Measurements from ENCODE around the gene NFIL3.
A peak's percentile ranks its signal among the peaks of the same experiment; 100 is the strongest.

NFIL3 gene

DNA sequence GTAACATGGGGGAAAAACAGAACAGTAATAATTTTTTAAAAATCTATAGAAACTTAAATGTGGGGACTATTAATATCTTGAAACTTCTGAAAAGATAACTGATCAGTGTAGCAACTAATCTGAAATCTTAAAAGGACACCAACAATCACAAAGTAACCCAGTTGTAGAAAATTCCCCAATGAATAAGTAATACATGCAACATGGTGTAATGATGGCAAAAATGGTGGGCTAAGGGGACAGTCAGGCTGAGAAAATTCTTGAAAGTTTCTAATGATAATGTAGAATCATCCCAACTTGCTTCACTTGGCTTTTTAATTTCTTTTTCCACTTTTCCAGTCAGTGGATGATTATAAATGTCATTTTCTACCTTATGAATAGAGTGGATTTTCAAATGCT, 5.4 kb downstream of the NFIL3 start:
- H3K4me3 ChIP-seq, result no peak overlapping the region
- no peak overlapping the region; a peak in 1 of 22 replicates for H3K9ac ChIP-seq
- H3K27ac ChIP-seq, result peak overlapping the region in 8 of 11 experiments; percentile 5 to 99 (median 98); a peak in 10 of 22 replicates
- H3K4me1 ChIP-seq, result peaks cover 30 to 87% (median 51%) of the 10 kb centered on the region in 10 experiments
- no peak for TF ChIP-seq Cebpa-rat (IDR thresholded peaks at IDR 0.05)
- no peaks in the 10 kb centered on the region for H3K27me3 ChIP-seq
- H3K36me3 ChIP-seq, result peaks cover 0 to 33% (median 18%) of the 10 kb centered on the region in 11 experiments; a peak in 13 of 22 replicates
- H3K4me2 ChIP-seq, result peak overlapping the region; percentile 0 to 95 (median 41); a peak in 16 of 22 replicates
- peaks cover 30 to 100% (median 96%) of the 10 kb centered on the region in 11 experiments; a peak in 19 of 22 replicates for H4K20me1 ChIP-seq
- H3K9me3 ChIP-seq (replicated peaks in 1 of 11), result peaks cover 0 to 4% (median 0%) of the 10 kb centered on the region in 11 experiments; a peak in 2 of 22 replicates

DNA sequence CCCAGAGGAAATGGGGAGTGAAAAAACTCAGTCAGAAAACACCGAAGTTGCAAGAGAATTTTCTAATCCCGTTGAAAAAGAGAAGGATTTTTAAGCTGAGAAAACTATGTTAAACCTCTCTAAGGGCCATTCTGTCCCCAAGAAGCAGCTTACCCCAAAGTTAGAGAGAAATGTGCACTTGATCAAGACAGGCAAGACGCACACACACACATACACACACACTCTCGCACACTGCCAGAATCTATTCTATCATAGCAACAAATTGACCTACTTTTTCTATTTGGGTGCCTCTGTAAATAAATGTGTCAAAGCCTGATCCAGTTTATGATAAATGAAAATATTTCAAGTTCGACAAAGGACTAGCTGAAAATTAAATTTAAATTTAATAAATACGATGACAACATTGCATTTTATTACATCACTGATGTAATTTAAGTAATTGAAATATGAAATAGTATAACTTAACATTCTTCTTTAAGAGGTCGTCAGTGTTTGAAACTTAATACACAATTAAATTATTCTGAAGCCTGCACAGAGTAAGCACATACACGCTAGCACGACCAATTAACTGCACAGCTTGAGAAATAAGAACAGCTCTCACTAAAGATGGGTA, 5.9 kb downstream of the NFIL3 start:
- H3K27ac ChIP-seq, result peak overlapping the region in 8 of 11 experiments; percentile 5 to 99 (median 98); a peak in 10 of 22 replicates
- H3K4me3 ChIP-seq, result no peak overlapping the region
- peaks cover 0 to 38% (median 24%) of the 10 kb centered on the region in 11 experiments; a peak in 13 of 22 replicates for H3K36me3 ChIP-seq
- no peaks in the 10 kb centered on the region for H3K27me3 ChIP-seq
- H3K9ac ChIP-seq, result no peak overlapping the region; a peak in 2 of 22 replicates
- H4K20me1 ChIP-seq, result peaks cover 26 to 100% (median 98%) of the 10 kb centered on the region in 11 experiments; a peak in 19 of 22 replicates
- no peak for TF ChIP-seq Cebpa-rat (IDR thresholded peaks at IDR 0.05)
- peaks cover 0 to 5% (median 0%) of the 10 kb centered on the region in 11 experiments; a peak in 2 of 22 replicates for H3K9me3 ChIP-seq (replicated peaks in 1 of 11)
- H3K4me1 ChIP-seq, result peaks cover 30 to 92% (median 56%) of the 10 kb centered on the region in 10 experiments
- H3K4me2 ChIP-seq, result peak overlapping the region; percentile 0 to 95 (median 40); a peak in 15 of 22 replicates

DNA sequence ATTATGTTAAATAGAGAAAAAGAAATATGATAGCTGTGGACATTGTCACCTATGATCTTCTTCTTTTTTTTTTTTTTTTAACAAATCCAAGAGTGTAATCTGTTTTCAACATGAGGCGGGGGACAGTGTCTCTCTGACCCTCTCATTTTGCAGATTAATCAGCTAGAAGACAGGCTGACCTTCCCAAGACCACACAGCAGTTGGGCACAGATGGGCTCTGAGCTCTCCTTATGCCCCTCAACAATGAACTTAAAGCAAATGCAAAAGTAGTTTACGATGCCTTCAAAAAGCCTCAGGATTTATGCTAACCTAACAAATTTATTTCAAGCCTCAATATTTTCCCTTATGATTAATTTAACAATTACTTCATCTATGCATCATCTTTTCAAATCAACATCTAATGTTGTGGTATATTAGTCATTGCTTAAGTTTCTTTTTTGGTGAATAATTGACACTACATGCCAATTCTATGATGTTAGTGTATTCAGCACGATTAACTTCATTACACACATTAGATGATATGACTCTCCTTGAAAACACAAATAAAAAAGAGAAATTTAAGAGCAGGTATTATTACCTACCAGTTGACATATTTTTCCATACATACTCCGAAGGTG, 7.4 kb downstream of the NFIL3 start:
- Histone ChIP-seq H3K27me3 (no peaks in the 10 kb centered on the region), H3K4me1 (peaks cover 36 to 98% (median 69%) of the 10 kb centered on the region in 10 experiments), H3K4me2 (peak overlapping the region in 4 of 11 experiments; percentile 11 to 59 (median 46); a peak in 6 of 22 replicates), H3K27ac (peak overlapping the region in 5 of 11 experiments; percentile 18 to 43 (median 41); a peak in 5 of 22 replicates), H3K4me3 (no peak overlapping the region), H3K9ac (no peak overlapping the region), H3K36me3 (peaks cover 0 to 49% (median 27%) of the 10 kb centered on the region in 11 experiments; a peak in 14 of 22 replicates), H3K9me3 (replicated peaks in 1 of 11) (peaks cover 0 to 5% (median 0%) of the 10 kb centered on the region in 11 experiments; a peak in 2 of 22 replicates), H4K20me1 (peaks cover 15 to 100% (median 98%) of the 10 kb centered on the region in 11 experiments; a peak in 19 of 22 replicates)
- TF ChIP-seq Cebpa-rat (IDR thresholded peaks at IDR 0.05), result no peak

DNA sequence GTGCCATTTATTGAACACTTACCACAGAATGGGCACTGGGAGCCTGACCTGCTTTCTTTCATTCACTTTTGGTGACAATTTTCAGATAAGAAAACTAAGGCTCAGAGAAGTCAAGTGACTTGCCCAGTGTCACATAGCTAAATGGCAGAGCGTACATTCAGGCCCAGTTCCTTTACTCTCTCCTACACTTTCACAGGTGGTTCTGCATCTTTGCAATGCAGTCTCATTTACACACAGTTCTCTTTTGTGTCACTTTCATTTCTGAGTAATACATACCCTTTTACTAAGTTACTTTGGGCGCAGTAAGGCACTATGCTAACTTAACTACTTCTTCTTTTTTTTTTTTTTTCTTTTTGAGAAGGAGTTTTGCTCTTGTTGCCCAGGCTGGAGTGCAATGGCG, 8.3 kb downstream of the NFIL3 start:
- peaks cover 4 to 58% (median 35%) of the 10 kb centered on the region in 11 experiments for H3K36me3 ChIP-seq
- H3K4me2 ChIP-seq, result peak overlapping the region in 5 of 11 experiments; percentile 11 to 59 (median 52); a peak in 8 of 22 replicates
- TF ChIP-seq Cebpa-rat (IDR thresholded peaks at IDR 0.05), result no peak
- H3K4me3 ChIP-seq, result no peak overlapping the region
- no peaks in the 10 kb centered on the region for H3K27me3 ChIP-seq
- peaks cover 36 to 98% (median 70%) of the 10 kb centered on the region in 10 experiments for H3K4me1 ChIP-seq
- peaks cover 6 to 100% (median 95%) of the 10 kb centered on the region in 11 experiments; a peak in 19 of 22 replicates for H4K20me1 ChIP-seq
- peak overlapping the region in 3 of 11 experiments; percentile 18 to 26 (median 22); a peak in 3 of 22 replicates for H3K27ac ChIP-seq
- no peak overlapping the region for H3K9ac ChIP-seq
- H3K9me3 ChIP-seq (replicated peaks in 1 of 11), result peaks cover 0 to 5% (median 0%) of the 10 kb centered on the region in 11 experiments; a peak in 1 of 22 replicates

DNA sequence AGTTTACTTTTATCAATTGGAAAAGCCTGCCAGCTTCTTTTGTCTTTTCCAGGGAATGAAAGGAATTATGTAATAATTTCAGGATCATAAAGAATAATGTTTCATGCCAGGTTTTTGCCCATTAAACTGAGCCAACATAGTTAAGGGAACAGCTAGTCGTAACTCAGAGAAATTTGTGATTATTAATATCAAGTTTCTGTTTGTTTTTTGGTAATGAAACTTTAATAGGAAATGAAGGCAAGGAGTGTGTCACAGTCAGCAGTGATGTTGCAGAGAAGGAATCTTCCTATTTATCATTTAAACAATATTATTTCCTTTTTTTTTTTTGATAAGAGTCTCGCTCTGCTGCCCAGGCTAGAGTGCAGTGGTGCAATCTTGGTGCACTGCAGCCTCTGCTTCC, 10.7 kb downstream of the NFIL3 start:
- H3K36me3 ChIP-seq, result peaks cover 20 to 82% (median 53%) of the 10 kb centered on the region in 11 experiments
- TF ChIP-seq Cebpa-rat (IDR thresholded peaks at IDR 0.05), result no peak
- H3K4me2 ChIP-seq, result peak overlapping the region in 8 of 11 experiments; percentile 6 to 84 (median 49); a peak in 11 of 22 replicates
- H3K27me3 ChIP-seq, result no peaks in the 10 kb centered on the region
- peaks cover 0 to 5% (median 0%) of the 10 kb centered on the region in 11 experiments; a peak in 1 of 22 replicates for H3K9me3 ChIP-seq (replicated peaks in 1 of 11)
- peak overlapping the region in 4 of 11 experiments; percentile 22 to 87 (median 72); a peak in 5 of 22 replicates for H3K27ac ChIP-seq
- no peak overlapping the region for H3K9ac ChIP-seq
- peaks cover 6 to 100% (median 87%) of the 10 kb centered on the region in 11 experiments; a peak in 18 of 22 replicates for H4K20me1 ChIP-seq
- H3K4me1 ChIP-seq, result peaks cover 15 to 97% (median 58%) of the 10 kb centered on the region in 10 experiments
- H3K4me3 ChIP-seq, result no peak overlapping the region

DNA sequence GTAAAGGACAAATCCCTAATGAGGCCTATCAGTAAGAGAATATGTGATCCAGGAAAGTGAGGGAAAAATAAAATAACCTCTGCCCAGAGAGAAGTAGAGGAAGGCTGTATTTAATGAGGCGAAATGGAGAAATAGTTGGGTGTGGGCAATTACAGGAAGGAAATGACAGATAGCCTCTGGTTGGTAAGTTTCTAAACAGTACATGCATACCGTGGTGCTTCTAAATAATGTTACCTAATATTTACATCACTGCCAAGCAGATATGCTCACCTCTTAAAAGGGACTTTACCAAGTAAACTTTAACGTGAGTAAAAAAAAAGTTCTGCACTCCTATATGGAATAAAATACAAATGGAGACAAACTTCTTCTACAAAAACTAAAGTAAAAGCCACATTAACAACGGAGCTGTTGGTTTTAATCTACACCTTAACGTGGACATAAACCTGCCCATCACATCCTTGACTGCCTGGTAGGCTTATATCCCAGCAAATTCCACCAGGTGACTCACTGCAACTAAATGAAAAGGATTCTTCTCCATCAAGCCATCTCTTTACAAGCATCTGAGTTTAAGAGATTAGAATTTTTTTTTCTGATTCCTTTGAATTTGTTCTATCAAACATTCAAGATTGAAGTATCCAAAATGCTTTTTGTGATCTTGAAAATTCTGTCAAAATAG, 12.4 kb downstream of the NFIL3 start:
- no peaks in the 10 kb centered on the region for H3K27me3 ChIP-seq
- 0 out of 22 replicates have a peak, but pooled peaks of 1 of the 11 experiments have one; percentile 49 for TF ChIP-seq Cebpa-rat (IDR thresholded peaks at IDR 0.05)
- peak overlapping the region in 2 of 10 experiments; percentile 4 to 49; a peak in 3 of 20 replicates for H3K4me3 ChIP-seq
- peak overlapping the region in 7 of 11 experiments; percentile 7 to 66 (median 50); a peak in 9 of 22 replicates for H3K9ac ChIP-seq
- peak overlapping the region; percentile 38 to 84 (median 68); a peak in 21 of 22 replicates for H3K4me2 ChIP-seq
- H3K27ac ChIP-seq, result peak overlapping the region; percentile 30 to 87 (median 66); a peak in 20 of 22 replicates
- peaks cover 12 to 89% (median 53%) of the 10 kb centered on the region in 10 experiments for H3K4me1 ChIP-seq
- peaks cover 20 to 96% (median 68%) of the 10 kb centered on the region in 11 experiments for H3K36me3 ChIP-seq
- peaks cover 6 to 100% (median 82%) of the 10 kb centered on the region in 11 experiments; a peak in 18 of 22 replicates for H4K20me1 ChIP-seq
- H3K9me3 ChIP-seq (replicated peaks in 1 of 11), result peaks cover 0 to 5% (median 0%) of the 10 kb centered on the region in 11 experiments; a peak in 1 of 22 replicates

DNA sequence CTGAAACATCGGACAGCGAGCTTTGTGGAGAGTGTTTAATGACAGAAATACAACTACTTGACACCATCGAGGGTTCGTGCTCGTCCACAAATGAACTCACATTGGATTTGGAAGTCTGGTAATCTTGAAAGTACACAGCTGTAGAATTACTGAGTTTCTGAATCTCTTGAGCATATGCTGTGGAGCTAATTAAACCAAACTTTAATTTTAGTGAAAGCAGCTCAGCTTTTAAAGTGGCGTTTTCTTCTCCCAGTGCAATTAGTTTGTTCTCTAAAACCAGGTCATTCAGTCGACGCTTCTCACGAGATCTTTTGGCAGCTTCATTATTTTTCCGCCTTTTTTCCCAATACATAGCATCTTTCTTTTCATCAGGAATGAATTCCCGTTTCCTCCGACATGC, 13.5 kb downstream of the NFIL3 start:
- Histone ChIP-seq H3K27ac (peak overlapping the region in 9 of 11 experiments; percentile 46 to 87 (median 66); a peak in 15 of 22 replicates), H3K9ac (peak overlapping the region in 2 of 11 experiments; percentile 50 to 66; a peak in 5 of 22 replicates), H3K4me3 (no peak overlapping the region), H3K36me3 (peaks cover 20 to 92% (median 71%) of the 10 kb centered on the region in 11 experiments), H3K4me1 (peaks cover 12 to 78% (median 49%) of the 10 kb centered on the region in 10 experiments), H3K4me2 (peak overlapping the region in 7 of 11 experiments; percentile 58 to 84 (median 78); a peak in 13 of 22 replicates), H3K9me3 (replicated peaks in 1 of 11) (peaks cover 0 to 5% (median 0%) of the 10 kb centered on the region in 11 experiments; a peak in 1 of 22 replicates), H3K27me3 (no peaks in the 10 kb centered on the region), H4K20me1 (peaks cover 4 to 100% (median 80%) of the 10 kb centered on the region in 11 experiments; a peak in 18 of 22 replicates)
- TF ChIP-seq Cebpa-rat (IDR thresholded peaks at IDR 0.05), result no peak
